Osteocyte (in vitro differentiated cells): Measurements from ENCODE around the gene GLUL. TPM values are rescaled to one million over a fixed set of nuclear protein-coding genes. Genes with fewer than 3 reads are reported as not detected.

Experiments
- DNase-seq: peaks from one replicate; pipeline ENCODE4 v3.0.0; 2021; ENCODE audit warnings: mixed read lengths; ENCODE audit not compliant: unreplicated experiment; ENCODE audit errors: extremely low spot score
- H3K27ac Mint-ChIP-seq: one replicate; pipeline ENCODE4 v1.8.0; 2021; ENCODE audit warnings: mild to moderate bottlenecking, mixed read lengths; ENCODE audit not compliant: unreplicated experiment
- H3K27me3 Mint-ChIP-seq: one replicate; pipeline ENCODE4 v1.8.0; 2021; ENCODE audit warnings: mixed read lengths; ENCODE audit not compliant: unreplicated experiment
- H3K36me3 Mint-ChIP-seq: one replicate; pipeline ENCODE4 v1.8.0; 2021; ENCODE audit warnings: mixed read lengths; ENCODE audit not compliant: unreplicated experiment
- H3K4me1 Mint-ChIP-seq: one replicate; pipeline ENCODE4 v1.8.0; 2021; ENCODE audit warnings: mixed read lengths; ENCODE audit not compliant: unreplicated experiment
- H3K4me3 Mint-ChIP-seq: one replicate; pipeline ENCODE4 v1.8.0; 2021; ENCODE audit warnings: mild to moderate bottlenecking, moderate library complexity, mixed read lengths; ENCODE audit not compliant: unreplicated experiment
- H3K9me3 Mint-ChIP-seq: one replicate; pipeline ENCODE4 v1.8.0; 2021; ENCODE audit warnings: mixed read lengths; ENCODE audit not compliant: unreplicated experiment
- total RNA-seq: library from RNA; stranded (reverse); gene quantifications from 2 replicates; pipeline ENCODE4 v1.2.1, GENCODE V29; 2021
- TF ChIP-seq, protein P1 (sequence below): fragments of 200-600 bp; sonication (generic); IDR thresholded peaks from 2 replicates; pipeline ENCODE4 v1.5.0; 2021; ENCODE audit warnings: antibody characterized with exemption, mild to moderate bottlenecking, moderate library complexity

Gene GLUL
- total RNA-seq, 1 donor from 2014 or later, result 253 TPM

GRCh38 chr1:182405578-182405977 lies 14.0 kb upstream of the GLUL start:
- TF ChIP-seq, protein P1, sequence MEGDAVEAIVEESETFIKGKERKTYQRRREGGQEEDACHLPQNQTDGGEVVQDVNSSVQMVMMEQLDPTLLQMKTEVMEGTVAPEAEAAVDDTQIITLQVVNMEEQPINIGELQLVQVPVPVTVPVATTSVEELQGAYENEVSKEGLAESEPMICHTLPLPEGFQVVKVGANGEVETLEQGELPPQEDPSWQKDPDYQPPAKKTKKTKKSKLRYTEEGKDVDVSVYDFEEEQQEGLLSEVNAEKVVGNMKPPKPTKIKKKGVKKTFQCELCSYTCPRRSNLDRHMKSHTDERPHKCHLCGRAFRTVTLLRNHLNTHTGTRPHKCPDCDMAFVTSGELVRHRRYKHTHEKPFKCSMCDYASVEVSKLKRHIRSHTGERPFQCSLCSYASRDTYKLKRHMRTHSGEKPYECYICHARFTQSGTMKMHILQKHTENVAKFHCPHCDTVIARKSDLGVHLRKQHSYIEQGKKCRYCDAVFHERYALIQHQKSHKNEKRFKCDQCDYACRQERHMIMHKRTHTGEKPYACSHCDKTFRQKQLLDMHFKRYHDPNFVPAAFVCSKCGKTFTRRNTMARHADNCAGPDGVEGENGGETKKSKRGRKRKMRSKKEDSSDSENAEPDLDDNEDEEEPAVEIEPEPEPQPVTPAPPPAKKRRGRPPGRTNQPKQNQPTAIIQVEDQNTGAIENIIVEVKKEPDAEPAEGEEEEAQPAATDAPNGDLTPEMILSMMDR, result no peak
- Mint-ChIP-seq H3K4me1 (no peaks in the 10 kb centered on the region), H3K27ac (no peak overlapping the region), H3K27me3 (peaks cover 37% of the 10 kb centered on the region), H3K9me3 (peaks cover 5% of the 10 kb centered on the region), H3K36me3 (no peaks in the 10 kb centered on the region), H3K4me3 (no peak overlapping the region)
- no peak for DNase-seq

DNA sequence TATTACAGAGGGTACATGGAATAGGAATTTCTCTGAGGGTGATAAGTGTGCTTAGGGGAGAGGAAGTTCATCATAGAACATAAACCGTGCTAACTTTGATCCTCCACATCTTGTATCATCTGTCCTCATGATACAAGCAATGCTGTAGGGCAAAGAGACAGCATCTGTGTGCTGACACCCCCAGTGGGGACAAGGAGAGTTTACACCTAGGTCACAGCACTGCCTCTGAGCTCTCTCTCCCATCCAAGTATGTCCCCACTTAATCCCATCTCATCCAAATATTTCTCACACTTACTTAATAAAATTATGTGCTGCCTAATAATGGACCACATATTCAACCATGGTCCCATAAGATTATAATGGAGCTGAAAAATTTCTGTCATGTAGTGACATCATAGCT lies 13.2 kb upstream of the GLUL start:
- peaks cover 5% of the 10 kb centered on the region for H3K9me3 Mint-ChIP-seq
- H3K36me3 Mint-ChIP-seq, result no peaks in the 10 kb centered on the region
- no peaks in the 10 kb centered on the region for H3K4me1 Mint-ChIP-seq
- no peak overlapping the region for H3K4me3 Mint-ChIP-seq
- no peak for DNase-seq
- H3K27me3 Mint-ChIP-seq, result peaks cover 37% of the 10 kb centered on the region
- H3K27ac Mint-ChIP-seq, result no peak overlapping the region
- TF ChIP-seq, protein P1, result no peak

DNA sequence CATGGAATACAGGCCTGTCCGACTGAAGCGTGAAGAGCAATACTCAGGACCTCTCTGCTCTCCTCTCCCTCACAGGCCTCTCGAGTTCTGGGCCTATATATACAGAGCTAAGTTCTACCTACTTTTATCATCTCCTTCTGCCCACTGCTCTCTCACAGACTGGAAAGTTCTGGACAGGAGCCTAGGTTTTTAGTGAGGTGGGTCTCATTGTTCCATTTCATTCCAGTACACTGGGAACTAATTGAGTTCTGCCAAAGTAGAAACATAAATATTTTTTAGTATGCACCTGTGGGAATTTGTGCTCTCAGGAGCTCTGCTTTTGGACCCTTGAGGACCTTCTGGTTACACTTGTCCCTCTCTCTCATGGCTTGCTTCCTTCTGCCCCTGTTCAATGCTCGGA lies 9.0 kb upstream of the GLUL start, which contains the start of gene TEDDM1:
Gene TEDDM1 (minus strand): TSS at position 101 of the 400 bp plus-strand sequence. CDS start 182 bp downstream, outside the sequence.
- H3K4me3 Mint-ChIP-seq, result no peak within 1 kb of the TSS
- DNase-seq, result no peak
- TF ChIP-seq, protein P1, result no peak
- peaks cover 3% of the 10 kb centered on the region for H3K9me3 Mint-ChIP-seq
- peaks cover 17% of the 10 kb centered on the region for H3K27me3 Mint-ChIP-seq
- H3K36me3 Mint-ChIP-seq, result no peaks in the 10 kb centered on the region
- H3K27ac Mint-ChIP-seq, result no peak within 1 kb of the TSS
- peaks cover 19% of the 10 kb centered on the region for H3K4me1 Mint-ChIP-seq

DNA sequence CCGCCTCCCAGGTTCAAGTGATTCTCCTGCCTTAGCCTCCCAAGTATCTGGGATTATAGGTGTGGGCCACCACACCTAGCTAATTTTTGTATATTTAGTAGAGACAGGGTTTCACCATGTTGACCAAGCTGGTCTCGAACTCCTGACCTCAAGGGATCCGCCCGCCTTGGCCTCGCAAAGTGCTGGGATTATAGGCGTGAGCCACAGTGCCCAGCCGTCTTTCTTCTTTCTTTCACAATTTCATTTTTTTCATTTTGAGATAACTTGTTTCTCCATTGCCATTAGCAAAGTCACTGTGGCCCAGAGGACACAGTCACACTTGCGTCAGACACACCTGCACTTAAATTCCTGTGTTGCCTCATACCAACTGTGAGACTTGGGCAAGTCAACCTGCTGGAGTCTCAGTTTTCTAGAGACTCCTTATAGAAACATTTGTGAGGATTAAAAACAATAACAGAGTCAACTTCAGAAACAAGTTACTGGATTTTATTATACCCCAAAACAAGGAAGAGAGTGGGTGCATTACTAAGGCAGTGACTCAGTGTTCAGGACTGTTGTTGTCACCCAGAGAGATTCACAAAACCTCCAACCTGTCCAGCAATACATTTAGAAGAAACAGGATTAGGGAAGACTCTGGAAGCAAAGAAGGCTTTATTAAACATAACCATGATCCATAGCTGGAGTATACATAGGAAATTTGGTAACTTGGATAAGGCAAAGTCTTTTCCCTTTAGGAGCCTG lies 6.2 kb upstream of the GLUL start:
- H3K4me1 Mint-ChIP-seq, result peaks cover 19% of the 10 kb centered on the region
- peaks cover 7% of the 10 kb centered on the region for H3K27me3 Mint-ChIP-seq
- no peak overlapping the region for H3K4me3 Mint-ChIP-seq
- TF ChIP-seq, protein P1, result no peak
- no peaks in the 10 kb centered on the region for H3K9me3 Mint-ChIP-seq
- H3K36me3 Mint-ChIP-seq, result no peaks in the 10 kb centered on the region
- H3K27ac Mint-ChIP-seq, result peak overlapping the region; percentile 25
- no peak for DNase-seq

GRCh38 chr1:182395906-182396305 lies 4.3 kb upstream of the GLUL start:
- Mint-ChIP-seq H3K27me3 (peaks cover 2% of the 10 kb centered on the region), H3K4me3 (no peak overlapping the region), H3K4me1 (peaks cover 24% of the 10 kb centered on the region), H3K27ac (no peak overlapping the region), H3K9me3 (no peaks in the 10 kb centered on the region), H3K36me3 (no peaks in the 10 kb centered on the region)
- no peak for DNase-seq
- TF ChIP-seq, protein P1, result no peak
